B cell (primary cell): ENCODE measurements around the gene JAG2. TPM values are rescaled to one million over a fixed set of nuclear protein-coding genes. Genes with fewer than 3 reads are reported as not detected.

Experiments
- ATAC-seq: fragments of 200-7000 bp; cut with Tn5 transposase; one replicate; pipeline ENCODE4 v1.10.0; 2021; ENCODE audit warnings: low read depth, mild to moderate bottlenecking, moderate number of reproducible peaks, moderate library complexity
- CTCF ChIA-PET: fragments of 350-600 bp; sonication (Branson Sonifier 250); formaldehyde crosslinking; loops from one replicate; lab custom pipeline; 2021; ENCODE audit warnings: antibody characterized with exemption, inconsistent platforms; lab: Charles Lee
- POLR2A ChIA-PET: fragments of 350-600 bp; sonication (Branson Sonifier 250); formaldehyde crosslinking; loops from one replicate; lab custom pipeline; 2021; ENCODE audit warnings: antibody characterized with exemption; lab: Charles Lee
- DNase-seq: peaks from one replicate; pipeline ENCODE4 v3.0.0; 2013
- H2AFZ ChIP-seq: 2 replicates; pipeline ENCODE4 v1.6.1; 2012; ENCODE audit warnings: mild to moderate bottlenecking, low read depth, low read length; ENCODE audit not compliant: insufficient read depth, poor library complexity, severe bottlenecking
- H3K27ac ChIP-seq, 2 donors: 1 replicate in 1 of 2; 2 replicates in 1 of 2; pipeline ENCODE4 v1.5.1; 2012 to 2013; ENCODE audit warnings: low read length in 2 of 2, mild to moderate bottlenecking in 2 of 2, moderate library complexity in 1 of 2
- H3K27me3 ChIP-seq, 4 experiments: fragments of 200-600 bp in 1 of 4; sonication (generic) in 1 of 4; replicated peaks in 1 of 4; 1 replicate in 2 of 4; 2 replicates in 2 of 4; pipeline versions ENCODE4 v1.6.1 to v1.7.0; 2013 to 2016; ENCODE audit warnings: low read length in 3 of 4, mild to moderate bottlenecking in 2 of 4, mixed read lengths in 1 of 4, moderate library complexity in 1 of 4; ENCODE audit not compliant: insufficient read depth in 4 of 4, control insufficient read depth in 3 of 4; ENCODE audit errors: control extremely low read depth in 1 of 4
- H3K36me3 ChIP-seq, 2 experiments: replicated peaks in 1 of 2; 1 replicate in 1 of 2; 2 replicates in 1 of 2; pipeline versions ENCODE4 v1.6.1 to v1.7.1; 2013; ENCODE audit warnings: low read length in 1 of 2; ENCODE audit not compliant: insufficient read depth in 2 of 2, control insufficient read depth in 1 of 2; ENCODE audit errors: control extremely low read depth in 1 of 2, extremely low read depth in 1 of 2
- H3K4me1 ChIP-seq, 2 donors: fragments of 200-600 bp in 1 of 2; sonication (generic) in 1 of 2; 1 replicate in 1 of 2; 2 replicates in 1 of 2; pipeline versions ENCODE4 v1.5.1 to v1.6.1; 2013 to 2017; ENCODE audit warnings: low read length in 2 of 2; ENCODE audit not compliant: control insufficient read depth in 2 of 2, insufficient read depth in 2 of 2
- H3K4me2 ChIP-seq: replicated peaks from 2 replicates; pipeline ENCODE3; 2012; ENCODE audit warnings: mild to moderate bottlenecking, low read depth, low read length; ENCODE audit not compliant: poor library complexity, severe bottlenecking
- H3K4me3 ChIP-seq, 5 experiments: fragments of 200-600 bp in 1 of 5; sonication (generic) in 1 of 5; 1 replicate in 3 of 5; 2 replicates in 2 of 5; pipeline versions ENCODE4 v1.5.1 to v1.7.0; 2011 to 2016; ENCODE audit warnings: low read length in 4 of 5, mild to moderate bottlenecking in 4 of 5, low read depth in 2 of 5, control low read depth in 1 of 5, moderate library complexity in 1 of 5; ENCODE audit not compliant: insufficient read depth in 1 of 5; ENCODE audit errors: control extremely low read depth in 1 of 5, extremely low read depth in 1 of 5
- H3K79me2 ChIP-seq: fragments of 200-600 bp; sonication (generic); one replicate; pipeline ENCODE4 v1.6.0; 2016; ENCODE audit warnings: low read length; ENCODE audit not compliant: control insufficient read depth, insufficient read depth
- H3K9ac ChIP-seq: fragments of 200-600 bp; sonication (generic); 2 replicates; pipeline ENCODE4 v1.6.1; 2017; ENCODE audit warnings: mild to moderate bottlenecking, low read length, moderate library complexity
- H3K9me3 ChIP-seq, 3 donors: one replicate each; pipeline versions ENCODE4 v1.6.1 to v1.7.1; 2013; ENCODE audit warnings: low read length in 2 of 3; ENCODE audit not compliant: control insufficient read depth in 2 of 3, insufficient read depth in 1 of 3; ENCODE audit errors: control extremely low read depth in 1 of 3
- H4K20me1 ChIP-seq: 2 replicates; pipeline ENCODE4 v1.6.0; 2012; ENCODE audit warnings: mild to moderate bottlenecking, low read length; ENCODE audit not compliant: insufficient read depth, control insufficient read depth, poor library complexity, severe bottlenecking
- H3K27ac Mint-ChIP-seq: one replicate; pipeline ENCODE4 v1.8.0; 2021; ENCODE audit warnings: mixed read lengths
- H3K27me3 Mint-ChIP-seq: one replicate; pipeline ENCODE4 v1.8.0; 2021; ENCODE audit warnings: mixed read lengths
- H3K4me1 Mint-ChIP-seq: one replicate; pipeline ENCODE4 v1.8.0; 2021; ENCODE audit warnings: mixed read lengths
- H3K4me3 Mint-ChIP-seq: one replicate; pipeline ENCODE4 v1.8.0; 2021; ENCODE audit warnings: mixed read lengths
- H3K9me3 Mint-ChIP-seq: one replicate; pipeline ENCODE4 v1.8.0; 2022; ENCODE audit warnings: mixed read lengths; ENCODE audit not compliant: insufficient read depth
- CTCF ChIP-seq: fragments of 200-600 bp; IDR thresholded peaks from one replicate; pipeline ENCODE4 v1.8.0; 2022; ENCODE audit warnings: antibody characterized with exemption, mild to moderate bottlenecking
- EZH2 ChIP-seq: IDR thresholded peaks from 2 replicates; pipeline ENCODE4 v1.6.1; 2012; ENCODE audit warnings: borderline replicate concordance, low read depth, mild to moderate bottlenecking, moderate library complexity, low read length; ENCODE audit not compliant: insufficient read depth, poor library complexity, severe bottlenecking
- WGBS: methylation state at CpG from one replicate; pipeline ENCODE4 v1.1.5; 2013; ENCODE audit warnings: missing lambda C conversion rate; ENCODE audit not compliant: insufficient coverage; 5-methylcytosine and 5-hydroxymethylcytosine counted together
- intact Hi-C: fragments of 100-400 bp; cut with micrococcal nuclease; formaldehyde crosslinking; loops from one replicate; pipeline ENCODE4 v1.10.0; 2022
- polyA plus RNA-seq: library from polyadenylated mRNA; depleted of rRNA; stranded (reverse); fragments of >200 nt; gene quantifications from 2 replicates; pipeline ENCODE4 v1.2.3, GENCODE V29; 2012
- total RNA-seq, 2 donors: library from RNA; stranded (reverse); fragments of 120-200 nt in 1 of 2; gene quantifications; 1 replicate in 1 of 2; 2 replicates in 1 of 2; pipeline versions ENCODE4 v1.2.3 to v1.2.4, GENCODE V29; 2013 to 2022

Gene JAG2
- total and polyA plus RNA-seq, 2 donors (not counting 1 experiment from before 2014, with no cell fraction given): 0.27 to 0.34 TPM

- Mint-ChIP-seq H3K4me1 (no peaks in the 10 kb centered on the region), H3K27ac (no peak overlapping the region), H3K27me3 (peaks cover 8% of the 10 kb centered on the region), H3K9me3 (peaks cover 10% of the 10 kb centered on the region), H3K4me3 (no peak overlapping the region)
- Histone ChIP-seq H3K27ac (no peak overlapping the region), H3K36me3 (no peaks in the 10 kb centered on the region), H3K4me3 (no peak overlapping the region), H3K4me2 (no peak overlapping the region), H3K4me1 (no peaks in the 10 kb centered on the region), H2AFZ (no peak overlapping the region), H3K9ac (no peak overlapping the region), H3K79me2 (no peaks in the 10 kb centered on the region), H3K9me3 (peaks cover 1 to 37% (median 19%) of the 10 kb centered on the region in 3 donors), H3K27me3 (peaks cover 0 to 8% (median 0%) of the 10 kb centered on the region in 4 experiments), H4K20me1 (no peaks in the 10 kb centered on the region)
- no peak for DNase-seq
- intact Hi-C loops: no loop called here
- no peak for ATAC-seq
- POLR2A ChIA-PET: interaction anchor here (0.6 kb wide), 1 partner anchor 159 kb away, joined by 3 read pairs; no protein-coding TSS in a partner anchor
- no peak for TF ChIP-seq CTCF
- TF ChIP-seq EZH2: no peak
- CTCF ChIA-PET: no interaction called here
- 84% methylated on average over 50 of the region's 50 CpGs for WGBS
Measured at GRCh38 chr14:105136401-105137322, 31.9 kb downstream of the JAG2 start.
